Body of pancreas (tissue), 4 donors: ENCODE measurements around the gene SKP1.

ENCODE experiments used
- POLR2A ChIP-seq, 3 donors: fragments of 450-650 bp; IDR thresholded peaks; one replicate each; pipeline ENCODE4 v1.6.1; 2016; ENCODE audit warnings: antibody characterized with exemption in 3 of 3, mild to moderate bottlenecking in 2 of 3
- TF ChIP-seq, protein P1 (sequence below), 7 experiments: fragments of 450-650 bp in 4 of 7; fragments of 200-600 bp in 3 of 7; sonication (generic) in 3 of 7; IDR thresholded peaks; one replicate each; pipeline ENCODE4 v1.5.1; 2016 to 2019; ENCODE audit warnings: antibody characterized with exemption in 7 of 7

DNA sequence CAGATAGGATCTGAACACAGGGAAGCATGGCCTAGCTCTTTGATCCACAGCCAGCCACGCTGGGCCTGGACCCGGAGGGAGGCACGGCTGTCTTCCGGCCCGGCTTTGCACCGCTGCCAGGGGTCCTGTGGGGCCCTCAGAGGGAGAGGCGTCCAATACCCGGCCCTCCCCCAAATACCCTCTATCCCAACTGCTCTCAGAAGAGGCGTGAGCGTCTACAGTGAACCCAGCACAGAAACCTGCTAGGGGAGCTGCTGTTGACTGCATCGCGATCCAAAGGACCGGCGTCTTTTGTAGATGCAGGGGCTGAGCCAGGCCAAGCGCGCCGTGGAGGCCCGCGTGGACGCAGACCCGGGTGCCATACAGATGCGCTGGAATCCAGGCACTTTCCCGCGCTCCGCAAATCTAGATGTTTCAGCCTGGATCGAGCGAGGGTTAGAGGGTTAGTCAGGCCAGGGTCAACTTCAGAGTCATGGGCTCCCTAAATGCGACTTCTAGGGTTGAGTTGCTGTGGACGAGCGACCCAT is 63.3 kb downstream of the SKP1 start:
- TF ChIP-seq, protein P1, sequence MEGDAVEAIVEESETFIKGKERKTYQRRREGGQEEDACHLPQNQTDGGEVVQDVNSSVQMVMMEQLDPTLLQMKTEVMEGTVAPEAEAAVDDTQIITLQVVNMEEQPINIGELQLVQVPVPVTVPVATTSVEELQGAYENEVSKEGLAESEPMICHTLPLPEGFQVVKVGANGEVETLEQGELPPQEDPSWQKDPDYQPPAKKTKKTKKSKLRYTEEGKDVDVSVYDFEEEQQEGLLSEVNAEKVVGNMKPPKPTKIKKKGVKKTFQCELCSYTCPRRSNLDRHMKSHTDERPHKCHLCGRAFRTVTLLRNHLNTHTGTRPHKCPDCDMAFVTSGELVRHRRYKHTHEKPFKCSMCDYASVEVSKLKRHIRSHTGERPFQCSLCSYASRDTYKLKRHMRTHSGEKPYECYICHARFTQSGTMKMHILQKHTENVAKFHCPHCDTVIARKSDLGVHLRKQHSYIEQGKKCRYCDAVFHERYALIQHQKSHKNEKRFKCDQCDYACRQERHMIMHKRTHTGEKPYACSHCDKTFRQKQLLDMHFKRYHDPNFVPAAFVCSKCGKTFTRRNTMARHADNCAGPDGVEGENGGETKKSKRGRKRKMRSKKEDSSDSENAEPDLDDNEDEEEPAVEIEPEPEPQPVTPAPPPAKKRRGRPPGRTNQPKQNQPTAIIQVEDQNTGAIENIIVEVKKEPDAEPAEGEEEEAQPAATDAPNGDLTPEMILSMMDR (IDR thresholded peaks at IDR 0.05): no peak
- no peak for TF ChIP-seq POLR2A (IDR thresholded peaks at IDR 0.05)
